Mesenchymal stem cell (in vitro differentiated cells and primary cell): ENCODE measurements around the gene AFAP1.

Source experiments
- DNase-seq: peaks from one replicate; pipeline ENCODE4 v3.0.0-alpha.2; 2013
- H2AFZ ChIP-seq: one replicate; pipeline ENCODE4 v1.6.1; 2013; ENCODE audit warnings: low read depth, mild to moderate bottlenecking, control low read depth, inconsistent platforms, low read length, moderate library complexity
- H2AK5ac ChIP-seq: 2 replicates; pipeline ENCODE4 v1.6.1; 2013; ENCODE audit warnings: low read length, moderate library complexity, mild to moderate bottlenecking, inconsistent platforms; ENCODE audit not compliant: severe bottlenecking
- H2BK120ac ChIP-seq: one replicate; pipeline ENCODE4 v1.6.1; 2013; ENCODE audit warnings: low read depth, mild to moderate bottlenecking, inconsistent platforms, low read length, moderate library complexity
- H2BK12ac ChIP-seq, 2 experiments: one replicate each; pipeline ENCODE4 v1.6.1; 2013; ENCODE audit warnings: inconsistent platforms in 2 of 2, low read length in 2 of 2, mild to moderate bottlenecking in 2 of 2, moderate library complexity in 2 of 2, control low read depth in 1 of 2
- H2BK15ac ChIP-seq: one replicate; pipeline ENCODE4 v1.6.1; 2013; ENCODE audit warnings: mild to moderate bottlenecking, low read depth, inconsistent platforms; ENCODE audit not compliant: poor library complexity, severe bottlenecking
- H2BK5ac ChIP-seq: 2 replicates; pipeline ENCODE4 v1.6.1; 2013; ENCODE audit warnings: low read depth, mild to moderate bottlenecking, low read length, control low read depth, inconsistent platforms; ENCODE audit not compliant: poor library complexity, severe bottlenecking
- H3K14ac ChIP-seq, 2 experiments: one replicate each; pipeline ENCODE4 v1.6.1; 2013; ENCODE audit warnings: inconsistent platforms in 2 of 2, low read length in 2 of 2, control low read depth in 1 of 2, mild to moderate bottlenecking in 1 of 2, moderate library complexity in 1 of 2
- H3K18ac ChIP-seq, 2 experiments: one replicate each; pipeline ENCODE4 v1.6.1; 2013; ENCODE audit warnings: inconsistent platforms in 2 of 2, low read length in 2 of 2, control low read depth in 1 of 2, low read depth in 1 of 2, mild to moderate bottlenecking in 1 of 2
- H3K23ac ChIP-seq, 2 experiments: one replicate each; pipeline ENCODE4 v1.6.1; 2013; ENCODE audit warnings: inconsistent platforms in 2 of 2, low read length in 2 of 2, mild to moderate bottlenecking in 2 of 2, moderate library complexity in 2 of 2, control low read depth in 1 of 2
- H3K27ac ChIP-seq: 2 replicates; pipeline ENCODE4 v1.5.1; 2013; ENCODE audit warnings: mild to moderate bottlenecking, moderate library complexity, low read length, control low read depth, inconsistent platforms; ENCODE audit not compliant: poor library complexity, severe bottlenecking
- H3K27me3 ChIP-seq, 2 experiments: 2 replicates each; pipeline versions ENCODE4 v1.6.1 to v1.7.0; 2013; ENCODE audit warnings: low read length in 2 of 2, mild to moderate bottlenecking in 2 of 2, moderate library complexity in 2 of 2, control low read depth in 1 of 2, inconsistent platforms in 1 of 2; ENCODE audit not compliant: control insufficient read depth in 1 of 2, insufficient read depth in 1 of 2
- H3K36me3 ChIP-seq, 2 experiments: 2 replicates each; pipeline versions ENCODE4 v1.6.1 to v1.7.0; 2013; ENCODE audit warnings: low read length in 2 of 2, control low read depth in 1 of 2, inconsistent platforms in 1 of 2, low read depth in 1 of 2, mild to moderate bottlenecking in 1 of 2; ENCODE audit not compliant: insufficient read depth in 2 of 2, control insufficient read depth in 1 of 2
- H3K4ac ChIP-seq, 2 experiments: one replicate each; pipeline ENCODE4 v1.6.1; 2013; ENCODE audit warnings: inconsistent platforms in 2 of 2, low read length in 2 of 2, mild to moderate bottlenecking in 2 of 2, moderate library complexity in 2 of 2, control low read depth in 1 of 2, low read depth in 1 of 2
- H3K4me1 ChIP-seq: 2 replicates; pipeline ENCODE4 v1.6.1; 2013; ENCODE audit warnings: low read depth, low read length, control low read depth; ENCODE audit not compliant: control insufficient read depth, insufficient read depth
- H3K4me2 ChIP-seq: 2 replicates; pipeline ENCODE4 v1.6.1; 2013; ENCODE audit warnings: low read length, mild to moderate bottlenecking, inconsistent platforms; ENCODE audit not compliant: poor library complexity, severe bottlenecking
- H3K4me3 ChIP-seq, 2 experiments: 2 replicates each; pipeline versions ENCODE4 v1.5.1 to v1.7.0; 2013; ENCODE audit warnings: low read length in 2 of 2, mild to moderate bottlenecking in 2 of 2, control low read depth in 1 of 2, low read depth in 1 of 2; ENCODE audit not compliant: insufficient read depth in 1 of 2
- H3K79me1 ChIP-seq: replicated peaks from 2 replicates; pipeline ENCODE4 v1.6.1; 2013; ENCODE audit warnings: mild to moderate bottlenecking, control low read depth, low read length, inconsistent platforms; ENCODE audit not compliant: poor library complexity, severe bottlenecking
- H3K9ac ChIP-seq: 2 replicates; pipeline ENCODE4 v1.7.0; 2013; ENCODE audit warnings: mild to moderate bottlenecking, low read length, moderate library complexity
- H3K9me3 ChIP-seq: 2 replicates; pipeline ENCODE4 v1.7.0; 2013; ENCODE audit warnings: mild to moderate bottlenecking, low read length; ENCODE audit not compliant: control insufficient read depth
- H4K8ac ChIP-seq: one replicate; pipeline ENCODE4 v1.6.1; 2013; ENCODE audit warnings: inconsistent platforms, mild to moderate bottlenecking, low read length, moderate library complexity
- H4K91ac ChIP-seq: one replicate; pipeline ENCODE4 v1.6.1; 2013; ENCODE audit warnings: mild to moderate bottlenecking, low read length, inconsistent platforms
- WGBS: methylation state at CpG from one replicate; pipeline ENCODE4 v1.1.7; 2013; ENCODE audit warnings: mixed read lengths; 5-methylcytosine and 5-hydroxymethylcytosine counted together

The AFAP1 gene

GRCh38 chr4:7779432-7779768 is 160.3 kb downstream of the AFAP1 start:
- H3K27me3 ChIP-seq: no peaks in the 10 kb centered on the region

GRCh38 chr4:7778510-7779431 is 160.9 kb downstream of the AFAP1 start:
- H3K23ac ChIP-seq: no peak overlapping the region
- no peak overlapping the region for H2BK15ac ChIP-seq
- H3K27ac ChIP-seq: no peak overlapping the region

More at GRCh38 chr4:7779432-7779768, 160.3 kb downstream of the AFAP1 start:
- Histone ChIP-seq H2BK15ac (no peak overlapping the region), H2BK120ac (no peak overlapping the region), H3K79me1 (peaks cover 43% of the 10 kb centered on the region), H4K8ac (no peak overlapping the region), H3K4me3 (peak overlapping the region in 1 of 2 experiments; percentile 64), H2AK5ac (no peak overlapping the region), H2AFZ (no peak overlapping the region), H3K23ac (no peak overlapping the region), H2BK5ac (no peak overlapping the region), H3K36me3 (peaks cover 56 to 81% of the 10 kb centered on the region in 2 experiments), H3K9ac (peak overlapping the region; percentile 59), H3K18ac (no peak overlapping the region), H3K9me3 (no peaks in the 10 kb centered on the region), H3K4me2 (no peak overlapping the region), H4K91ac (no peak overlapping the region), H2BK12ac (no peak overlapping the region), H3K4me1 (peaks cover 8% of the 10 kb centered on the region), H3K14ac (no peak overlapping the region), H3K27ac (no peak overlapping the region), H3K4ac (no peak overlapping the region)
- DNase-seq: no peak
- whole genome bisulfite sequencing: 91% methylated on average over 5 of the region's 5 CpGs

GRCh38 chr4:7777871-7778509 is 161.7 kb downstream of the AFAP1 start:
- H3K9ac ChIP-seq: no peak overlapping the region
- no peak overlapping the region for H3K4me3 ChIP-seq
- H3K4me2 ChIP-seq: no peak overlapping the region
- no peaks in the 10 kb centered on the region for H3K9me3 ChIP-seq
- no peak overlapping the region for H2BK120ac ChIP-seq
- H4K91ac ChIP-seq: no peak overlapping the region
- DNase-seq: no peak
- H2BK12ac ChIP-seq: no peak overlapping the region
- no peak overlapping the region for H2BK5ac ChIP-seq
- no peaks in the 10 kb centered on the region for H3K27me3 ChIP-seq
- no peak overlapping the region for H2AFZ ChIP-seq
- no peak overlapping the region for H3K23ac ChIP-seq
- H3K36me3 ChIP-seq: peaks cover 59 to 84% of the 10 kb centered on the region in 2 experiments
- whole genome bisulfite sequencing: 97% methylated on average over 10 of the region's 10 CpGs
- no peak overlapping the region for H2AK5ac ChIP-seq
- no peak overlapping the region for H4K8ac ChIP-seq
- no peak overlapping the region for H2BK15ac ChIP-seq
- H3K27ac ChIP-seq: no peak overlapping the region
- no peak overlapping the region for H3K4ac ChIP-seq
- no peak overlapping the region for H3K18ac ChIP-seq
- H3K14ac ChIP-seq: no peak overlapping the region
- H3K4me1 ChIP-seq: peaks cover 8% of the 10 kb centered on the region
- H3K79me1 ChIP-seq: peaks cover 45% of the 10 kb centered on the region

More at GRCh38 chr4:7778510-7779431, 160.9 kb downstream of the AFAP1 start:
- no peak overlapping the region for H4K8ac ChIP-seq
- peaks cover 56 to 81% of the 10 kb centered on the region in 2 experiments for H3K36me3 ChIP-seq
- H3K18ac ChIP-seq: no peak overlapping the region
- H2AFZ ChIP-seq: no peak overlapping the region
- no peaks in the 10 kb centered on the region for H3K27me3 ChIP-seq
- H3K14ac ChIP-seq: no peak overlapping the region
- H3K79me1 ChIP-seq: peaks cover 43% of the 10 kb centered on the region
- no peak overlapping the region for H3K4ac ChIP-seq
- DNase-seq: peak; percentile 10
- peaks cover 8% of the 10 kb centered on the region for H3K4me1 ChIP-seq
- H2BK12ac ChIP-seq: no peak overlapping the region
- no peak overlapping the region for H2BK5ac ChIP-seq
- peak overlapping the region in 1 of 2 experiments; percentile 64 for H3K4me3 ChIP-seq
- H3K9ac ChIP-seq: peak overlapping the region; percentile 59
- no peak overlapping the region for H3K4me2 ChIP-seq
- H2AK5ac ChIP-seq: no peak overlapping the region
- no peak overlapping the region for H4K91ac ChIP-seq
- no peaks in the 10 kb centered on the region for H3K9me3 ChIP-seq
- H2BK120ac ChIP-seq: no peak overlapping the region
- WGBS: 93% methylated on average over 22 of the region's 24 CpGs

GRCh38 chr4:7777017-7777710 is 162.5 kb downstream of the AFAP1 start:
- DNase-seq: no peak
- no peak overlapping the region for H3K18ac ChIP-seq
- H2BK12ac ChIP-seq: no peak overlapping the region
- no peak overlapping the region for H2AFZ ChIP-seq
- no peak overlapping the region for H2BK5ac ChIP-seq
- no peak overlapping the region for H3K14ac ChIP-seq
- H3K4me1 ChIP-seq: peaks cover 10% of the 10 kb centered on the region
- no peaks in the 10 kb centered on the region for H3K27me3 ChIP-seq
- no peak overlapping the region for H4K8ac ChIP-seq
- no peak overlapping the region for H3K27ac ChIP-seq
- H4K91ac ChIP-seq: no peak overlapping the region
- peaks cover 47% of the 10 kb centered on the region for H3K79me1 ChIP-seq
- H3K23ac ChIP-seq: no peak overlapping the region
- no peak overlapping the region for H2BK15ac ChIP-seq
- no peak overlapping the region for H3K4me3 ChIP-seq
- H3K36me3 ChIP-seq: peaks cover 67 to 87% of the 10 kb centered on the region in 2 experiments
- H2BK120ac ChIP-seq: no peak overlapping the region
- H3K9me3 ChIP-seq: no peaks in the 10 kb centered on the region
- no peak overlapping the region for H3K4ac ChIP-seq
- no peak overlapping the region for H3K9ac ChIP-seq
- H2AK5ac ChIP-seq: no peak overlapping the region
- WGBS: 97% methylated on average over 17 of the region's 17 CpGs
- H3K4me2 ChIP-seq: no peak overlapping the region
